ENCODE results near the gene ERRFI1. TPM values are rescaled to one million over a fixed set of nuclear protein-coding genes. Genes with fewer than 3 reads are reported as not detected.
A peak's percentile ranks its signal among the peaks of the same experiment; 100 is the strongest.

ERRFI1 gene
- total RNA-seq, 4 donors from 2014 or later: 308 to 587 (median 435) TPM

DNA sequence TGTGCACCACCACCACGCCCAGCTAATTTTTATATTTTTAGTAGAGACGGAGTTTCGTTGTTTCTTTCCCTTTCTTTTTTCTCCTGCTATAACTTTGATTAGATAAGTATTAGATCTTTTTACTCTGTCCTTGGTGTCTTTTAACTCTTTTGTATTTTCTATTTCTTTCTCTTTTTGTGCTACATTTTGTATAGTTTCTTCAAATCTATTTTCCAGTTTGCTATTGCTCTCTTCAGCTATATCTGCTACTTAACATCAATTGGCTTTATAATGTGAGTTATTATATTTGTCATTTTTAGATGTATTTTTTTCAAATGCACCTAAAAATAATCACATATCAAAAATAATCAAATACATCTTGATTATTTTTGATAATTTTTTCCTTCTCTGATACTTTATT is 16.0 kb upstream of the ERRFI1 start:
- DNase-seq (ENCODE audit: extremely low spot score): no peak
- Histone ChIP-seq H3K4me1 (peaks cover 0 to 29% (median 11%) of the 10 kb centered on the region in 4 donors), H3K27ac (replicated peaks in 1 of 4) (no peak overlapping the region), H3K9me3 (no peaks in the 10 kb centered on the region), H3K36me3 (no peaks in the 10 kb centered on the region), H3K4me3 (no peak overlapping the region), H3K27me3 (no peaks in the 10 kb centered on the region)
- intact Hi-C loops (cut with DNase I): no loop called here
- 100% methylated on average over 3 of the region's 3 CpGs for WGBS
- TF ChIP-seq, protein P1, sequence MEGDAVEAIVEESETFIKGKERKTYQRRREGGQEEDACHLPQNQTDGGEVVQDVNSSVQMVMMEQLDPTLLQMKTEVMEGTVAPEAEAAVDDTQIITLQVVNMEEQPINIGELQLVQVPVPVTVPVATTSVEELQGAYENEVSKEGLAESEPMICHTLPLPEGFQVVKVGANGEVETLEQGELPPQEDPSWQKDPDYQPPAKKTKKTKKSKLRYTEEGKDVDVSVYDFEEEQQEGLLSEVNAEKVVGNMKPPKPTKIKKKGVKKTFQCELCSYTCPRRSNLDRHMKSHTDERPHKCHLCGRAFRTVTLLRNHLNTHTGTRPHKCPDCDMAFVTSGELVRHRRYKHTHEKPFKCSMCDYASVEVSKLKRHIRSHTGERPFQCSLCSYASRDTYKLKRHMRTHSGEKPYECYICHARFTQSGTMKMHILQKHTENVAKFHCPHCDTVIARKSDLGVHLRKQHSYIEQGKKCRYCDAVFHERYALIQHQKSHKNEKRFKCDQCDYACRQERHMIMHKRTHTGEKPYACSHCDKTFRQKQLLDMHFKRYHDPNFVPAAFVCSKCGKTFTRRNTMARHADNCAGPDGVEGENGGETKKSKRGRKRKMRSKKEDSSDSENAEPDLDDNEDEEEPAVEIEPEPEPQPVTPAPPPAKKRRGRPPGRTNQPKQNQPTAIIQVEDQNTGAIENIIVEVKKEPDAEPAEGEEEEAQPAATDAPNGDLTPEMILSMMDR (IDR thresholded peaks at IDR 0.05): no peak
- TF ChIP-seq POLR2AphosphoS5 (IDR thresholded peaks at IDR 0.05) (no peak), POLR2A (IDR thresholded peaks at IDR 0.05; ENCODE audit: low read depth) (no peak), EP300 (IDR thresholded peaks at IDR 0.05) (no peak)

DNA sequence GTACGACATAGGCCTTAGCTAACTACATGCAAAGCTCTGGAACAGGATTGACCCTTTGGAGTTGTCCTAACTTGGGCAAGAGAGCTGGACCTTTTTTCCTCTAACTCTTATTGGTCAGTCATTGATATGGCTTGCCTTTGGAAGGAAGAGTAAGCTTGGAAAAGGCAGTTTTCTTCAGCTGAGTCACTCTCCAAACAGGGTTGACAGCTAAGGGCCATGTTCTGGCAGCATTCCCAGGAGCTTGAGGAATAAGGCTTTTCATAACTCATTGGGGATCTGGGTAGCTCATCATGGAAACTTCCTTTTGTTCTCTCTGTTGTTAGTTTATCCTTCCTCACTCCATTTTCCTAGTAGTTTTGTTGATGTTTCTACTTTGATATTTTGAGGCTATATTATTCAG is 14.5 kb upstream of the ERRFI1 start:
- no peak overlapping the region for H3K4me3 ChIP-seq
- H3K4me1 ChIP-seq: peaks cover 0 to 14% (median 4%) of the 10 kb centered on the region in 4 donors
- intact Hi-C loops (cut with DNase I): no loop called here
- TF ChIP-seq POLR2A (IDR thresholded peaks at IDR 0.05; ENCODE audit: low read depth) (no peak), POLR2AphosphoS5 (IDR thresholded peaks at IDR 0.05) (peak; percentile 53 to 57)
- peak overlapping the region; percentile 72 to 80 (median 74) for H3K27ac ChIP-seq (replicated peaks in 1 of 4)
- no peaks in the 10 kb centered on the region for H3K9me3 ChIP-seq
- 48% methylated on average over 1 of the region's 1 CpG for WGBS
- H3K27me3 ChIP-seq: no peaks in the 10 kb centered on the region
- no peaks in the 10 kb centered on the region for H3K36me3 ChIP-seq
- DNase-seq (ENCODE audit: extremely low spot score): no peak

DNA sequence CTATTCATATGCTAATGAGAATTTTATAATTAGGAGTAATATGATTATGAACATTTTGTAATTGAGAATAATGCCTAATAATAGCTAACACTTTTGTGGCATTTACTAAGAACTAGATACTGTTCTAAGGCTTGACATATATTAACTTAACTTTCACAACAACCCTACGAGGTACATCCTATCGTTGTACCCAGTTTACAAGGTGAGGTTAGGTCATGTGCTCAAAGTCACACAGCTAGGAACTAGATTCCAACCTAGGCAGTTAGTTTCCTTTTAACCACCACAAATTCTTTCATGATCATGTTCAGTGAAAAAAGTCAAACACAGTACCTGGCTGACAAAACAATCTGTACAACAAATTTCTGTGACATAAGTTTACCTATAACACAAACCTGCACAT is 13.0 kb upstream of the ERRFI1 start:
- Histone ChIP-seq H3K4me3 (no peak overlapping the region), H3K36me3 (no peaks in the 10 kb centered on the region), H3K27me3 (no peaks in the 10 kb centered on the region), H3K4me1 (peaks cover 0 to 14% (median 4%) of the 10 kb centered on the region in 4 donors), H3K9me3 (no peaks in the 10 kb centered on the region), H3K27ac (replicated peaks in 1 of 4) (peak overlapping the region in 1 of 4 donors; percentile 72)
- intact Hi-C loops (cut with DNase I): no loop called here
- TF ChIP-seq POLR2AphosphoS5 (IDR thresholded peaks at IDR 0.05) (no peak), EP300 (IDR thresholded peaks at IDR 0.05) (no peak), POLR2A (IDR thresholded peaks at IDR 0.05; ENCODE audit: low read depth) (no peak)
- TF ChIP-seq, protein P1 (IDR thresholded peaks at IDR 0.05): no peak
- 88% methylated on average over 2 of the region's 2 CpGs for WGBS
- no peak for DNase-seq (ENCODE audit: extremely low spot score)

DNA sequence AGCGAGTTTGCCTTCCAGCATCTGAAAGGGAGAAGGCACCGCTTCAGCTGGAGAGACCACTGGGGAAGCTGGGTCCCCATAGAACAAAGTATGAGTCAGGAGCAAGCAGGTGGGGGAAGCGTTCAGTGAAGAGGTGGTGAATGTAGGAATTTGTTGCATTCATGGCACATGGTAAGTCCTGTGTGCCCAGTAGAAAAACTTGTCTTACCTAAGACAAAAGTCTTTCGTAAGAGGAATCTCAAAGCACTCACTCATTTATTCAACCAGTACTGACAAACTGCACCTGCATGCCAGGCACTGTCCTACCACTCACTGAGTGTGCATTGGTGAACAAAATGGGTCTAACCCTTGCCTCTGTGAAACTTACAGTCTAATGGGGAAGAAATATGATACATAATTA is 9.2 kb upstream of the ERRFI1 start:
- intact Hi-C loops (cut with DNase I): no loop called here
- 93% methylated on average over 4 of the region's 4 CpGs for WGBS

DNA sequence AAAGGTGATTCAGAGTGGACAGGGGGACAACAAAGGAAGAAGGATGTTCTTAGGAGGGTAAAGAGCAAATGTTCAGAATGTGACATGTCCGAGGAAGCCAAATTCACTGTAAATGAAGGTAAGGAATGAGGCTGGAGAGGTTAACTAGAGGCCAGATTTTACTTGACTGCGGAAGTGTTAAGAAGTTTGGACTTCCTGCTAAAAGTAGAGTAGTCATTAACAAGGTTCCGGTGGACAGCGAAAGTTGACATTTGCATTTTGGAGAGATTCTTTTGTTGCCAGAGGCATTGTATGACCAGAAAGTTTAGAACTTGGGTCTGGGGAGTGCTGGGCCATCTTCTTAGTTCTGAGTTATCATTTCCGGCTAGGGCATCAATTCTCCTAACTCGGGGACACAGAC is 7.2 kb upstream of the ERRFI1 start:
- TF ChIP-seq EP300 (IDR thresholded peaks at IDR 0.05) (no peak), POLR2A (IDR thresholded peaks at IDR 0.05; ENCODE audit: low read depth) (no peak), POLR2AphosphoS5 (IDR thresholded peaks at IDR 0.05) (no peak)
- TF ChIP-seq, protein P1 (IDR thresholded peaks at IDR 0.05): no peak
- 91% methylated on average over 6 of the region's 6 CpGs for WGBS
- no peaks in the 10 kb centered on the region for H3K27me3 ChIP-seq
- no peaks in the 10 kb centered on the region for H3K36me3 ChIP-seq
- no peak for DNase-seq (ENCODE audit: extremely low spot score)
- peak overlapping the region in 1 of 4 donors; percentile 96 for H3K27ac ChIP-seq (replicated peaks in 1 of 4)
- no peaks in the 10 kb centered on the region for H3K9me3 ChIP-seq
- H3K4me1 ChIP-seq: peaks cover 4 to 34% (median 27%) of the 10 kb centered on the region in 4 donors
- H3K4me3 ChIP-seq: no peak overlapping the region
- intact Hi-C loops (cut with DNase I): loop anchor here (2.0 kb wide), 1 partner anchor 281 kb away; no protein-coding TSS in a partner anchor

More for the DNA sequence above, 9.2 kb upstream of the ERRFI1 start:
- no peaks in the 10 kb centered on the region for H3K27me3 ChIP-seq
- H3K36me3 ChIP-seq: no peaks in the 10 kb centered on the region
- TF ChIP-seq EP300 (IDR thresholded peaks at IDR 0.05) (no peak), POLR2A (IDR thresholded peaks at IDR 0.05; ENCODE audit: low read depth) (no peak), POLR2AphosphoS5 (IDR thresholded peaks at IDR 0.05) (no peak)
- TF ChIP-seq, protein P1 (IDR thresholded peaks at IDR 0.05): no peak
- H3K4me1 ChIP-seq: peaks cover 0 to 22% (median 21%) of the 10 kb centered on the region in 4 donors
- H3K4me3 ChIP-seq: no peak overlapping the region
- no peak overlapping the region for H3K27ac ChIP-seq (replicated peaks in 1 of 4)
- DNase-seq (ENCODE audit: extremely low spot score): no peak
- H3K9me3 ChIP-seq: no peaks in the 10 kb centered on the region

All from esophagus muscularis mucosa (tissue), 4 donors.